ENCODE data around the gene SLC7A9. TPM values are rescaled to one million over a fixed set of nuclear protein-coding genes. Genes with fewer than 3 reads are reported as not detected.

The SLC7A9 gene
- total and polyA plus RNA-seq, 2 donors (not counting 3 experiments of a cell fraction or from before 2014, with no cell fraction given): 0.06 TPM; not detected in 1

DNA sequence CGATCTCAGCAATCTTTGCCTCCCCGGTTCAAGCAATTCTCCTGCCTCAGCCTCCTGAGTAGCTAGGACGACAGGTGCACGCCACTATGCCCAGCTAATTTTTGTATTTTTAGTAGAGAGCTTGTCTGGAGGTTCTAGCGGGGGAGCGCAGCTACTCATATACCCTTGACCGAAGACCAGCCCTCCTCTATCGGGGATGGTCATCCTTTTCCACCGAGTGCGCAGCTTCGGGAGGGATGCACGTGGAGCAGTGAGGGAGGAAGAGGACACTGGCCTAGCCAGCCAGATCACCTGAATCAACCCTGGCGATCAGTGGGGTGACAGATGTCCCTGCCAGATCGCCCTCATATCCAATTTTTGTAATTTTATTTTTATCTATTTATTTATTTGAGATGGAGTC is 6.8 kb downstream of the SLC7A9 start:
- intact Hi-C loops (cut with micrococcal nuclease): no loop called here
- H3K36me3 ChIP-seq (ENCODE audit: control insufficient read depth in 2 of 2, extremely low read depth in 1 of 2, insufficient read depth in 2 of 2, low read length in 2 of 2): no peaks in the 10 kb centered on the region
- BruUV-seq (replicated peaks): no TSS peak
- ChIA-PET POLR2A (no interaction called here), CTCF (interaction anchor here (1.3 kb wide), 1 partner anchor 27 kb away, joined by 3 read pairs; no protein-coding TSS in a partner anchor)
- H3K9me3 ChIP-seq (replicated peaks; ENCODE audit: control insufficient read depth, insufficient read depth, low read length): no peaks in the 10 kb centered on the region
- no peaks in the 10 kb centered on the region for H3K79me2 ChIP-seq (ENCODE audit: control insufficient read depth, insufficient read depth, low read length)
- no peaks in the 10 kb centered on the region for H4K20me1 ChIP-seq (replicated peaks; ENCODE audit: control insufficient read depth, extremely low read depth, insufficient read depth, low read length)
- H3K27me3 ChIP-seq (ENCODE audit: control insufficient read depth in 2 of 2, insufficient read depth in 2 of 2, low read length in 2 of 2): no peaks in the 10 kb centered on the region
- dilution Hi-C loops (cut with MboI; ENCODE audit: extremely low pct_ligation_motif_present, low sequenced_read_pairs): no loop called here
- no peaks in the 10 kb centered on the region for H3K4me1 ChIP-seq (ENCODE audit: control insufficient read depth, extremely low read depth, insufficient read depth, low read length)
- no peak overlapping the region for H3K4me2 ChIP-seq (ENCODE audit: insufficient read depth, low read length)
- FAIRE-seq (no peak), DNase-seq (ENCODE audit: low read depth, low spot score) (no peak)
- H3K4me3 ChIP-seq (replicated peaks in 1 of 3; ENCODE audit: insufficient read depth in 1 of 3, low read depth in 1 of 3, low read length in 3 of 3): no peak overlapping the region
- H3K9ac ChIP-seq (replicated peaks; ENCODE audit: extremely low read depth, insufficient read depth, low read length): no peak overlapping the region
- no peak overlapping the region for H2AFZ ChIP-seq (ENCODE audit: low read depth, low read length)
- no peaks in the 10 kb centered on the region for H3K9me1 ChIP-seq (replicated peaks; ENCODE audit: control insufficient read depth, extremely low read depth, insufficient read depth, low read length)
- TF ChIP-seq JUN (IDR thresholded peaks at IDR 0.05; ENCODE audit: borderline replicate concordance, insufficient read depth, insufficient read length, low read depth) (no peak), POLR2A (IDR thresholded peaks at IDR 0.05; ENCODE audit: low read depth, low read length) (no peak), FOS (IDR thresholded peaks at IDR 0.05; ENCODE audit: borderline replicate concordance, insufficient read depth, low read length) (no peak), POLR2AphosphoS5 (IDR thresholded peaks at IDR 0.05; ENCODE audit: insufficient read depth, low read depth, low read length) (no peak), EZH2 (IDR thresholded peaks at IDR 0.05; ENCODE audit: borderline replicate concordance, low read depth, low read length, severe bottlenecking) (no peak), MYC (IDR thresholded peaks at IDR 0.05; ENCODE audit: low read depth, low read length) (no peak), GATA2 (IDR thresholded peaks at IDR 0.05; ENCODE audit: insufficient read depth, insufficient read length, low read depth, low read length) (no peak)
- TF ChIP-seq, protein P1, sequence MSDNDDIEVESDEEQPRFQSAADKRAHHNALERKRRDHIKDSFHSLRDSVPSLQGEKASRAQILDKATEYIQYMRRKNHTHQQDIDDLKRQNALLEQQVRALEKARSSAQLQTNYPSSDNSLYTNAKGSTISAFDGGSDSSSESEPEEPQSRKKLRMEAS (IDR thresholded peaks at IDR 0.05; ENCODE audit: insufficient read depth, insufficient read length): no peak
- TF ChIP-seq, protein P2, sequence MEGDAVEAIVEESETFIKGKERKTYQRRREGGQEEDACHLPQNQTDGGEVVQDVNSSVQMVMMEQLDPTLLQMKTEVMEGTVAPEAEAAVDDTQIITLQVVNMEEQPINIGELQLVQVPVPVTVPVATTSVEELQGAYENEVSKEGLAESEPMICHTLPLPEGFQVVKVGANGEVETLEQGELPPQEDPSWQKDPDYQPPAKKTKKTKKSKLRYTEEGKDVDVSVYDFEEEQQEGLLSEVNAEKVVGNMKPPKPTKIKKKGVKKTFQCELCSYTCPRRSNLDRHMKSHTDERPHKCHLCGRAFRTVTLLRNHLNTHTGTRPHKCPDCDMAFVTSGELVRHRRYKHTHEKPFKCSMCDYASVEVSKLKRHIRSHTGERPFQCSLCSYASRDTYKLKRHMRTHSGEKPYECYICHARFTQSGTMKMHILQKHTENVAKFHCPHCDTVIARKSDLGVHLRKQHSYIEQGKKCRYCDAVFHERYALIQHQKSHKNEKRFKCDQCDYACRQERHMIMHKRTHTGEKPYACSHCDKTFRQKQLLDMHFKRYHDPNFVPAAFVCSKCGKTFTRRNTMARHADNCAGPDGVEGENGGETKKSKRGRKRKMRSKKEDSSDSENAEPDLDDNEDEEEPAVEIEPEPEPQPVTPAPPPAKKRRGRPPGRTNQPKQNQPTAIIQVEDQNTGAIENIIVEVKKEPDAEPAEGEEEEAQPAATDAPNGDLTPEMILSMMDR (IDR thresholded peaks at IDR 0.05; ENCODE audit: extremely low read depth in 1 of 2, insufficient read depth in 1 of 2, low read depth in 1 of 2, low read length in 2 of 2): no peak
- H3K27ac ChIP-seq (ENCODE audit: insufficient read depth, low read depth, low read length): no peak overlapping the region
